Activated T-helper 1 cell treated with anti-CD3 and anti-CD28 coated beads, Interleukin-12 subunit alpha, Interleukin-12 subunit beta, Interleukin-2, Interleukin-4 antibody, amounts not matched to agents 30 ng/mL and 10 ng/mL and 1 ng/mL, durations not matched to agents 14 hours and 24 hours and 36 hours (primary cell): ENCODE measurements around the gene SLC39A11. TPM values are rescaled to one million over a fixed set of nuclear protein-coding genes. Genes with fewer than 3 reads are reported as not detected.
"Not testable (repeated sequence)": the region's sequence is repeated elsewhere in the genome, so short reads cannot be mapped to it uniquely, and the experiment has no call there.

ENCODE experiments used
- DNase-seq: peaks from one replicate; pipeline ENCODE4 v3.0.0; 2021; ENCODE audit warnings: low spot score
- H3K27ac Mint-ChIP-seq: one replicate; pipeline ENCODE4 v1.8.0; 2021; ENCODE audit warnings: mild to moderate bottlenecking, mixed read lengths
- H3K27me3 Mint-ChIP-seq: one replicate; pipeline ENCODE4 v1.8.0; 2022; ENCODE audit warnings: mild to moderate bottlenecking, moderate library complexity, mixed read lengths; ENCODE audit not compliant: insufficient read depth
- H3K36me3 Mint-ChIP-seq: one replicate; pipeline ENCODE4 v1.8.0; 2021; ENCODE audit warnings: low read depth, mixed read lengths
- H3K4me1 Mint-ChIP-seq: one replicate; pipeline ENCODE4 v1.8.0; 2021; ENCODE audit warnings: low read depth, mixed read lengths
- H3K4me3 Mint-ChIP-seq: one replicate; pipeline ENCODE4 v1.8.0; 2021; ENCODE audit warnings: mild to moderate bottlenecking, moderate library complexity, mixed read lengths
- H3K9me3 Mint-ChIP-seq: one replicate; pipeline ENCODE4 v1.8.0; 2021; ENCODE audit warnings: mixed read lengths
- intact Hi-C: fragments of 100-400 bp; cut with micrococcal nuclease; formaldehyde crosslinking; loops from one replicate; pipeline ENCODE4 v1.15.1; 2024
- total RNA-seq: library from RNA; stranded (reverse); gene quantifications from 2 replicates; pipeline ENCODE4 v1.2.3, GENCODE V29; 2022

SLC39A11 gene
- total RNA-seq, 1 donor from 2014 or later: 20.9 TPM

- no peak overlapping the region for H3K27ac Mint-ChIP-seq
- peaks cover 2% of the 10 kb centered on the region for H3K36me3 Mint-ChIP-seq
- H3K4me1 Mint-ChIP-seq: no peaks in the 10 kb centered on the region
- no peak overlapping the region for H3K4me3 Mint-ChIP-seq
- H3K9me3 Mint-ChIP-seq: no peaks in the 10 kb centered on the region
- no peak for DNase-seq
- no peaks in the 10 kb centered on the region for H3K27me3 Mint-ChIP-seq
- intact Hi-C loops: no loop called here
These were observed 142.1 kb downstream of the SLC39A11 start for GRCh38 chr17:72950242-72950931.

GRCh38 chr17:72948115-72948514 lies 144.4 kb downstream of the SLC39A11 start:
- Mint-ChIP-seq H3K27me3 (no peaks in the 10 kb centered on the region), H3K4me3 (no peak overlapping the region), H3K27ac (no peak overlapping the region), H3K4me1 (no peaks in the 10 kb centered on the region), H3K36me3 (peaks cover 2% of the 10 kb centered on the region), H3K9me3 (no peaks in the 10 kb centered on the region)
- intact Hi-C loops: no loop called here
- no peak for DNase-seq

- intact Hi-C loops: no loop called here
- H3K4me3 Mint-ChIP-seq: no peak overlapping the region
These were observed 145.0 kb downstream of the SLC39A11 start for GRCh38 chr17:72947475-72947874.

GRCh38 chr17:72946696-72947095 lies 145.8 kb downstream of the SLC39A11 start:
- Mint-ChIP-seq H3K27me3 (no peaks in the 10 kb centered on the region), H3K36me3 (peaks cover 2% of the 10 kb centered on the region), H3K27ac (no peak overlapping the region), H3K9me3 (no peaks in the 10 kb centered on the region), H3K4me3 (no peak overlapping the region), H3K4me1 (no peaks in the 10 kb centered on the region)
- DNase-seq: no peak
- intact Hi-C loops: no loop called here

More at GRCh38 chr17:72947475-72947874, 145.0 kb downstream of the SLC39A11 start:
- Mint-ChIP-seq H3K27ac (no peak overlapping the region), H3K9me3 (no peaks in the 10 kb centered on the region), H3K4me1 (no peaks in the 10 kb centered on the region), H3K36me3 (peaks cover 2% of the 10 kb centered on the region), H3K27me3 (no peaks in the 10 kb centered on the region)
- DNase-seq: no peak

GRCh38 chr17:72946156-72946555 lies 146.3 kb downstream of the SLC39A11 start:
- Mint-ChIP-seq H3K36me3 (peaks cover 2% of the 10 kb centered on the region), H3K4me3 (no peak overlapping the region), H3K4me1 (no peaks in the 10 kb centered on the region), H3K9me3 (no peaks in the 10 kb centered on the region), H3K27ac (no peak overlapping the region), H3K27me3 (no peaks in the 10 kb centered on the region)
- no peak for DNase-seq
- intact Hi-C loops: no loop called here

- no peak for DNase-seq
- Mint-ChIP-seq H3K27me3 (no peaks in the 10 kb centered on the region), H3K27ac (no peak overlapping the region), H3K36me3 (peaks cover 2% of the 10 kb centered on the region), H3K4me1 (no peaks in the 10 kb centered on the region), H3K4me3 (no peak overlapping the region), H3K9me3 (no peaks in the 10 kb centered on the region)
- intact Hi-C loops: no loop called here
These were observed 147.0 kb downstream of the SLC39A11 start for GRCh38 chr17:72945473-72945872.

GRCh38 chr17:72943826-72944689 lies 148.4 kb downstream of the SLC39A11 start:
- Mint-ChIP-seq H3K4me3 (no peak overlapping the region), H3K9me3 (no peaks in the 10 kb centered on the region), H3K4me1 (no peaks in the 10 kb centered on the region), H3K36me3 (peaks cover 2% of the 10 kb centered on the region), H3K27me3 (no peaks in the 10 kb centered on the region), H3K27ac (no peak overlapping the region)
- DNase-seq: no peak
- intact Hi-C loops: no loop called here

- no peak overlapping the region for H3K4me3 Mint-ChIP-seq
- no peaks in the 10 kb centered on the region for H3K4me1 Mint-ChIP-seq
- intact Hi-C loops: no loop called here
- no peaks in the 10 kb centered on the region for H3K27me3 Mint-ChIP-seq
- DNase-seq: no peak
- H3K9me3 Mint-ChIP-seq: no peaks in the 10 kb centered on the region
- H3K27ac Mint-ChIP-seq: no peak overlapping the region
- peaks cover 2% of the 10 kb centered on the region for H3K36me3 Mint-ChIP-seq
These were observed 149.9 kb downstream of the SLC39A11 start for GRCh38 chr17:72942579-72942978.

GRCh38 chr17:72940496-72940895 lies 152.0 kb downstream of the SLC39A11 start:
- Mint-ChIP-seq H3K4me1 (no peaks in the 10 kb centered on the region), H3K27me3 (no peaks in the 10 kb centered on the region), H3K36me3 (no peaks in the 10 kb centered on the region), H3K4me3 (no peak overlapping the region), H3K9me3 (no peaks in the 10 kb centered on the region), H3K27ac (no peak overlapping the region)
- intact Hi-C loops: no loop called here
- DNase-seq: no peak

GRCh38 chr17:72938482-72938881 lies 154.0 kb downstream of the SLC39A11 start:
- H3K9me3 Mint-ChIP-seq: no peaks in the 10 kb centered on the region

GRCh38 chr17:72937707-72938106 lies 154.8 kb downstream of the SLC39A11 start:
- Mint-ChIP-seq H3K9me3 (no peaks in the 10 kb centered on the region), H3K4me3 (no peak overlapping the region), H3K27me3 (no peaks in the 10 kb centered on the region), H3K4me1 (no peaks in the 10 kb centered on the region), H3K36me3 (no peaks in the 10 kb centered on the region), H3K27ac (no peak overlapping the region)
- intact Hi-C loops: no loop called here
- no peak for DNase-seq

More at GRCh38 chr17:72938482-72938881, 154.0 kb downstream of the SLC39A11 start:
- Mint-ChIP-seq H3K27me3 (no peaks in the 10 kb centered on the region), H3K4me3 (no peak overlapping the region), H3K36me3 (no peaks in the 10 kb centered on the region), H3K27ac (no peak overlapping the region), H3K4me1 (no peaks in the 10 kb centered on the region)
- no peak for DNase-seq
- intact Hi-C loops: no loop called here

GRCh38 chr17:72937254-72937653 lies 155.2 kb downstream of the SLC39A11 start:
- H3K36me3 Mint-ChIP-seq, intact Hi-C loops, H3K27ac Mint-ChIP-seq, H3K4me1 Mint-ChIP-seq, DNase-seq, H3K9me3 Mint-ChIP-seq, H3K27me3 Mint-ChIP-seq, H3K4me3 Mint-ChIP-seq: not testable (repeated sequence)

- intact Hi-C loops: no loop called here
- no peak overlapping the region for H3K4me3 Mint-ChIP-seq
- DNase-seq: no peak
- H3K27ac Mint-ChIP-seq: no peak overlapping the region
- H3K36me3 Mint-ChIP-seq: no peaks in the 10 kb centered on the region
- H3K27me3 Mint-ChIP-seq: no peaks in the 10 kb centered on the region
- H3K9me3 Mint-ChIP-seq: no peaks in the 10 kb centered on the region
- peaks cover 11% of the 10 kb centered on the region for H3K4me1 Mint-ChIP-seq
These were observed 156.5 kb downstream of the SLC39A11 start for GRCh38 chr17:72935984-72936383.
